Stomach smooth muscle (tissue), 2 donors: ENCODE results near the gene C2orf92.
A peak's percentile ranks its signal among the peaks of the same experiment; 100 is the strongest.
"Not testable (repeated sequence)": the region's sequence is repeated elsewhere in the genome, so short reads cannot be mapped to it uniquely, and the experiment has no call there.

ENCODE experiments used
- H3K27ac ChIP-seq: one replicate; pipeline ENCODE4 v1.7.0; 2013; ENCODE audit warnings: mild to moderate bottlenecking, low read length, inconsistent platforms
- H3K27me3 ChIP-seq, 2 donors: one replicate each; pipeline ENCODE4 v1.7.0; 2013; ENCODE audit warnings: low read length in 2 of 2; ENCODE audit not compliant: insufficient read depth in 2 of 2, control insufficient read depth in 1 of 2
- H3K36me3 ChIP-seq, 2 donors: one replicate each; pipeline ENCODE4 v1.7.0; 2013; ENCODE audit warnings: low read length in 2 of 2; ENCODE audit not compliant: control insufficient read depth in 2 of 2, insufficient read depth in 2 of 2
- H3K4me1 ChIP-seq: one replicate; pipeline ENCODE4 v1.7.0; 2013; ENCODE audit warnings: low read length; ENCODE audit not compliant: control insufficient read depth, insufficient read depth
- H3K4me3 ChIP-seq, 2 donors: one replicate each; pipeline ENCODE4 v1.7.0; 2013; ENCODE audit warnings: low read length in 2 of 2
- H3K9ac ChIP-seq, 2 donors: one replicate each; pipeline ENCODE4 v1.7.0; 2013; ENCODE audit warnings: low read length in 2 of 2, mild to moderate bottlenecking in 1 of 2
- H3K9me3 ChIP-seq, 2 donors: one replicate each; pipeline ENCODE4 v1.7.0; 2013; ENCODE audit warnings: low read length in 2 of 2; ENCODE audit not compliant: control insufficient read depth in 2 of 2
- donor health status: healthy.
- donor health status: Pancreatic carcinoma.

Gene C2orf92

GRCh38 chr2:97669448-97669847, at the start of gene C2orf92:
C2orf92 (plus strand) TSS chr2:97669713; CDS start chr2:97669789, 76 bp downstream.
- H3K27ac ChIP-seq = no peak within 1 kb of the TSS
- H3K4me1 ChIP-seq = no peaks in the 10 kb centered on the region

GRCh38 chr2:97620492-97620891, 49.0 kb upstream of the C2orf92 start:
- H3K27ac ChIP-seq, H3K9me3 ChIP-seq, H3K4me3 ChIP-seq, H3K27me3 ChIP-seq, H3K4me1 ChIP-seq, H3K9ac ChIP-seq, H3K36me3 ChIP-seq: not testable (repeated sequence)

More at GRCh38 chr2:97669448-97669847, at the start of gene C2orf92:
- no peaks in the 10 kb centered on the region for H3K36me3 ChIP-seq
- H3K27me3 ChIP-seq = no peaks in the 10 kb centered on the region
- H3K9me3 ChIP-seq = no peaks in the 10 kb centered on the region
- no peak within 1 kb of the TSS for H3K4me3 ChIP-seq
- no peak within 1 kb of the TSS for H3K9ac ChIP-seq

- H3K27ac ChIP-seq, H3K36me3 ChIP-seq, H3K4me1 ChIP-seq, H3K9ac ChIP-seq, H3K27me3 ChIP-seq, H3K9me3 ChIP-seq, H3K4me3 ChIP-seq: not testable (repeated sequence)
Observed at GRCh38 chr2:97622976-97623375, 46.5 kb upstream of the C2orf92 start.

- H3K36me3 ChIP-seq, H3K27ac ChIP-seq, H3K4me1 ChIP-seq, H3K9ac ChIP-seq, H3K4me3 ChIP-seq, H3K27me3 ChIP-seq, H3K9me3 ChIP-seq: not testable (repeated sequence)
Observed at GRCh38 chr2:97625354-97626048, 44.0 kb upstream of the C2orf92 start.

DNA sequence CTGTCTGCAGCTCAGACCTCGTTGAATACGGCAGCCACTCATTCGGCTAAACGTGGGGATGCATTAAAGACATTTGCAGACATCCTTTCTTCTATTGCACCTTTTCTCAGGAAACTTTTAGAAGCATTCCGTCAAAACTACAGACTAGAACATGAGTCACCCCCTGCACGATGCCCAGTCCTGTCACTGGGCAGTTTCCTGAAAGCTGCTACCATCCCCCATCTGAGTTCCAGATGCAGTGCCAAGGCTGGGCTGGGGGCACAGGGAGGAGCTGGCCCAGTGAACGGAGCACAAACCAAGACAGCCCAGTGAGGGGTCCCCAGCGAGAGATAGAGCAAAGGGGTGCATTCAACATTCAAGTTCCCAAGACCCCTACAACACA, 43.5 kb upstream of the C2orf92 start:
- H3K36me3 ChIP-seq, H3K4me3 ChIP-seq, H3K9me3 ChIP-seq, H3K4me1 ChIP-seq, H3K27ac ChIP-seq, H3K9ac ChIP-seq, H3K27me3 ChIP-seq: not testable (repeated sequence)

- Histone ChIP-seq H3K4me1 (peaks cover 15% of the 10 kb centered on the region), H3K27ac (no peak overlapping the region), H3K36me3 (peaks cover 19 to 21% of the 10 kb centered on the region in 2 donors), H3K9ac (no peak overlapping the region), H3K9me3 (no peaks in the 10 kb centered on the region), H3K4me3 (no peak overlapping the region), H3K27me3 (no peaks in the 10 kb centered on the region)
Observed at GRCh38 chr2:97644023-97644717, 25.3 kb upstream of the C2orf92 start.

GRCh38 chr2:97645112-97645694, 24.3 kb upstream of the C2orf92 start:
- Histone ChIP-seq H3K9ac (peak overlapping the region; percentile 86 to 89), H3K9me3 (no peaks in the 10 kb centered on the region), H3K27me3 (no peaks in the 10 kb centered on the region), H3K4me3 (peak overlapping the region; percentile 95 to 97), H3K27ac (peak overlapping the region; percentile 96), H3K4me1 (peaks cover 15% of the 10 kb centered on the region), H3K36me3 (peaks cover 22 to 26% of the 10 kb centered on the region in 2 donors)

DNA sequence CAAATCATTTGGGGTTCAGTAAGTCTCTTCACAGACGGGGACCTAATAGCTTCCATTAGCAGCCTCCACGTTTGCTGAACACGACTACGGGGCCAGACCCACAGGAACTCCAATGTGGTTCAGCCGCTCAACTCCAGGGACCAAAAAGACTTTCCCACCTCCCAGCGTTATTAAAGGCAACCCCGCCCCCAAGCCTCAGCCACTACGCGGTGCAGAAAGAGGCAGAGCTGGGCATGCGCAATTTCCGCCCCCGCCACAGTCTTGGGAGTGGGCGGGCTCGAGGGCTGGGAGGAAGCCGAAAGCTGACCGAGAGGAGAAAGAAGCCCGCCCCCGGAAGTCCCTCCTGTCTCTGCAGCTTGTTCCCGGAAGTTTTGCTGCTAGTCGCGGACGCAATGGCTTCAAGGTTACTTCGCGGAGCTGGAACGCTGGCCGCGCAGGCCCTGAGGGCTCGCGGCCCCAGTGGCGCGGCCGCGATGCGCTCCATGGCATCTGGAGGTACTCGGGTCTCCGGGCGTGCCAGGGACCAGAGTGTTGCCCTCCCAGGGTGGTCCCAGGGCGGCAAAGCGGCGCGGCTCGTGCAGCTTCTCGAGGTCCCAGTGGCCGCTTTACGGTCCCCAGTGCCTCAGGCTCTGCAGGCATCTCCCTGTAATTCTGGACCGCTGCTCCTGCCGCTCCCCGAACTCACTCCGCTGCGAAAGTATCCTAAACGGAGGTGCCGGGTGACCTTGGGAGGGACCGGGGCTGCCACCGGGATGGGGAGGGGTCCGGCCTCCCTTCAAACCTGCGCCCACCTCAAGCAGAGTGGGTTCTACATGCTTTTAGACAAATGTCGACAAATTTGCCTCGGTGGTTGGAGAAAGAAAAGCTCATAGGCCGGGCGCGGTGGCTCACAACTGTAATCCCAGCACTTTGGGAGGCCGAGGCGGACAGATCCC, 23.6 kb upstream of the C2orf92 start, which contains the start of gene COX5B:
Gene COX5B, plus strand, starts transcription at position 368 of the 935 bp plus-strand sequence. Its CDS starts 25 bp downstream, at position 393.
- H3K9ac ChIP-seq = peak within 1 kb of the TSS; percentile 89 to 96
- H3K27me3 ChIP-seq = no peaks in the 10 kb centered on the region
- H3K27ac ChIP-seq = peak within 1 kb of the TSS; percentile 96
- peak within 1 kb of the TSS; percentile 95 to 97 for H3K4me3 ChIP-seq
- peaks cover 25 to 26% of the 10 kb centered on the region in 2 donors for H3K36me3 ChIP-seq
- no peaks in the 10 kb centered on the region for H3K9me3 ChIP-seq
- H3K4me1 ChIP-seq = peaks cover 15% of the 10 kb centered on the region

GRCh38 chr2:97646977-97647376, 22.5 kb upstream of the C2orf92 start:
- Histone ChIP-seq H3K4me1 (peaks cover 15% of the 10 kb centered on the region), H3K36me3 (peaks cover 26 to 28% of the 10 kb centered on the region in 2 donors), H3K9ac (peak overlapping the region; percentile 58 to 88), H3K4me3 (peak overlapping the region; percentile 95 to 97), H3K27ac (peak overlapping the region; percentile 96), H3K9me3 (no peaks in the 10 kb centered on the region), H3K27me3 (no peaks in the 10 kb centered on the region)

- Histone ChIP-seq H3K27ac (no peak overlapping the region), H3K4me3 (no peak overlapping the region), H3K36me3 (peaks cover 28 to 40% of the 10 kb centered on the region in 2 donors)
Observed at GRCh38 chr2:97651114-97651513, 18.4 kb upstream of the C2orf92 start.

More at GRCh38 chr2:97651114-97651513, 18.4 kb upstream of the C2orf92 start:
- Histone ChIP-seq H3K4me1 (peaks cover 9% of the 10 kb centered on the region), H3K27me3 (no peaks in the 10 kb centered on the region), H3K9ac (no peak overlapping the region), H3K9me3 (peaks cover 0 to 5% of the 10 kb centered on the region in 2 donors)
